ENCODE results near the gene APEX1.
"Not testable (repeated sequence)": the region's sequence is repeated elsewhere in the genome, so short reads cannot be mapped to it uniquely, and the experiment has no call there.

Gene APEX1

DNA sequence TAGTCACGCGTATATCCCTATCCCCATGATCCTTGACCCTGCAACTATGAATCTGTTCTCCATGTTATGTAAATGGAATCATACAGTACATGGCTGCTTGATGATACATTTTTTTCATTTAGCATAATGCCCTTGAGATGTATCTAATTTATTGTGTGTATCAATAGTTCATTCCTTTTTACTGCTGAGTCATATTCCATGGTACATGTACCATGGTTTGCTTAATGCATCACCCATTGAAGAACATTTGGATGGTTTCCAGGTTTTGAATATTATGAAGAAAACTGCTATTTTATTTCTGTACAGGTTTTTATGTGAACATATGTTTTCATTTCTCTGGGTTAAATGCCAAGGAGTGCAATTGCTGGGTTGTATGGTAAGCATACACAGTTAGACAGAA is 46.3 kb downstream of the APEX1 start:
- no peak for DNase-seq
- intact Hi-C loops (cut with DNase I) = no loop called here

DNA sequence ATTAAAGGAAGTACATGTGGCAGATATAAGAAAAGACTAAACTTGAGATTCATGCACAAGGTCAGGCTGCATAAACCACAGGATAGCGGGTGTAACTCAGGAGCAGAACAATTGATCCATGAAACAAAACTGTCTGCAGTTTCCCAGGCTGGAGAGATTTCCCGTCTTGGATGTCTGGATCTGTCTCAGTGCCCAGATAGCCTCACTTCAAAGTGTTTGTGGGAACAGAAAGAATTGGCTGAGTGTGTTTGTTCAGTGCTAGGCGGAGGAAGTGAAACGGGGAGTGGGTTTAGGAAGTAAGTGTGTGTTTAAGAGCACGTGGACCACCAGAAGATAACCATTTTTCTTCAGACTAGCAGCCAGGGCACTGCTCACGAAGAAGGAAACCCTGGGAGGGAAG is 48.9 kb downstream of the APEX1 start:
- no peak for DNase-seq
- intact Hi-C loops (cut with DNase I) = no loop called here

DNA sequence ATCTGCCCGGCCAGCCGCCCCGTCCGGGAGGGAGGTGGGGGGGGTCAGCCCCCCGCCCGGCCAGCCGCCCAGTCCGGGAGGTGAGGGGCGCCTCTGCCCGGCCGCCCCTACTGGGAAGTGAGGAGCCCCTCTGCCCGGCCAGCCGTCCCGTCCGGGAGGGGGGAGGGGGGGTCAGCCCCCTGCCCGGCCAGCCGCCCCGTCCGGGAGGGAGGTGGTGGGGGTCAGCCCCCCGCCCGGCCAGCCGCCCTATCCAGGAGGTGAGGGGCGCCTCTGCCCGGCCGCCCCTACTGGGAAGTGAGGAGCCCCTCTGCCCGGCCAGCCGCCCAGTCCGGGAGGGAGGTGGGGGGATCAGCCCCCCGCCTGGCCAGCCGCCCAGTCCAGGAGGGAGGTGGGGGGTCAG is 51.2 kb downstream of the APEX1 start:
- DNase-seq; intact Hi-C loops (cut with DNase I): not testable (repeated sequence)

DNA sequence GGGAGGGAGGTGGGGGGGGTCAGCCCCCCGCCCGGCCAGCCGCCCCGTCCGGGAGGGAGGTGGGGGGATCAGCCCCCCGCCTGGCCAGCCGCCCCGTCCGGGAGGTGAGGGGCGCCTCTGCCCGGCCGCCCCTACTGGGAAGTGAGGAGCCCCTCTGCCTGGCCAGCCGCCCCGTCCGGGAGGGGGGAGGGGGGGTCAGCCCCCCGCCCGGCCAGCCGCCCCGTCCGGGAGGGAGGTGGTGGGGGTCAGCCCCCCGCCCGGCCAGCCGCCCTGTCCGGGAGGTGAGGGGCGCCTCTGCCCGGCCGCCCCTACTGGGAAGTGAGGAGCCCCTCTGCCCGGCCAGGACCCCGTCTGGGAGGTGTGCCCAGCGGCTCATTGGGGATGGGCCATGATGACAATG is 51.7 kb downstream of the APEX1 start:
- DNase-seq = not testable (repeated sequence)

More for the DNA sequence above, 51.7 kb downstream of the APEX1 start:
- intact Hi-C loops (cut with DNase I) = not testable (repeated sequence)
